Large intestine (tissue), 3 donors: Measurements from ENCODE around the gene MATN4. TPM values are rescaled to one million over a fixed set of nuclear protein-coding genes. Genes with fewer than 3 reads are reported as not detected.

Experiments
- DNase-seq, 2 donors: peaks; one replicate each; pipeline versions ENCODE4 v3.0.0 to v3.0.0-alpha.2; 2013
- H3K27ac ChIP-seq: one replicate; pipeline ENCODE4 v1.5.1; 2013; ENCODE audit warnings: low read length
- H3K27me3 ChIP-seq: 2 replicates; pipeline ENCODE4 v1.6.1; 2013; ENCODE audit warnings: low read length; ENCODE audit not compliant: control insufficient read depth, insufficient read depth
- H3K36me3 ChIP-seq: 2 replicates; pipeline ENCODE4 v1.6.1; 2013; ENCODE audit warnings: low read length; ENCODE audit not compliant: control insufficient read depth, insufficient read depth
- H3K4me1 ChIP-seq: one replicate; pipeline ENCODE4 v1.6.1; 2013; ENCODE audit warnings: low read length; ENCODE audit not compliant: control insufficient read depth, insufficient read depth
- H3K4me3 ChIP-seq: one replicate; pipeline ENCODE4 v1.5.1; 2013; ENCODE audit warnings: low read length
- H3K9me3 ChIP-seq: one replicate; pipeline ENCODE4 v1.6.1; 2013; ENCODE audit warnings: mild to moderate bottlenecking, low read depth, low read length, moderate library complexity; ENCODE audit not compliant: control insufficient read depth
- WGBS: methylation state at CpG from one replicate; pipeline ENCODE4 v1.1.5; 2013; ENCODE audit warnings: low lambda C conversion rate; ENCODE audit not compliant: insufficient coverage; 5-methylcytosine and 5-hydroxymethylcytosine counted together
- polyA plus RNA-seq: library from polyadenylated mRNA; unstranded; fragments of 120-200 nt; gene quantifications from one replicate; pipeline ENCODE4 v1.2.1, GENCODE V29; 2013

The MATN4 gene
- polyA plus RNA-seq, 1 donor: not detected

DNA sequence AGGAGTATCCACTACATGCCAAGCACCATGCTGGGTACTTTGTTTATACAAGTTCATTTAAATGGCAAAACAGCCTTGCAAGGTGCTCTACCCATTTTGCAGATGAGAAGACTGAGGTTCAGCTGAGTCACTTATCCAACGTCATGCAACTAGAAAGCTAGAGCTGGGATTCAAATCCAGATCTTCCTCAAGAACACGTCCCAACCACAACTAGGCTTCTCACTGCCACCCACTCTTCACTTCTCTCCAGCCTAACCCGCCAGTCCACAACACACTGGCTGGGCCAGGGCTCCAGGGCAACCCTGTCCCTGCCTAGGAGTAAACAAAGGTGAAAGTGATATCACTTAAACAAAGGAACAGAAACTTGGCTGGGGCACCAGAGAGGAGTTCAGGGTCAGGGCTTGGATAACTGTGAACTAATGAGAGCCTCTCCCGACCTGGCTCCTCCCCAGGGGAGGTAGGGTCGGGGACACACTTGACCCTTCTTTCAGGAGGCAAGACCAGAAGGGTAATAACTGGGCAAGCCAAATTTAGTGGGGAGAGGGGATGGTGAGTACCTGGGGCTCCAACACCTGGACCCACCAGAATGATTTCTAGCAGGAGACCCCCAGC, 32.2 kb upstream of the MATN4 start:
- no peaks in the 10 kb centered on the region for H3K9me3 ChIP-seq
- no CpG with 5 or more reads among the region's 5 CpGs for WGBS
- DNase-seq: peak in 1 of 2 donors; percentile 30
- no peak overlapping the region for H3K4me3 ChIP-seq
- H3K4me1 ChIP-seq: peaks cover 91% of the 10 kb centered on the region
- H3K27ac ChIP-seq: peak overlapping the region; percentile 96
- H3K36me3 ChIP-seq: peaks cover 14% of the 10 kb centered on the region
- no peaks in the 10 kb centered on the region for H3K27me3 ChIP-seq

DNA sequence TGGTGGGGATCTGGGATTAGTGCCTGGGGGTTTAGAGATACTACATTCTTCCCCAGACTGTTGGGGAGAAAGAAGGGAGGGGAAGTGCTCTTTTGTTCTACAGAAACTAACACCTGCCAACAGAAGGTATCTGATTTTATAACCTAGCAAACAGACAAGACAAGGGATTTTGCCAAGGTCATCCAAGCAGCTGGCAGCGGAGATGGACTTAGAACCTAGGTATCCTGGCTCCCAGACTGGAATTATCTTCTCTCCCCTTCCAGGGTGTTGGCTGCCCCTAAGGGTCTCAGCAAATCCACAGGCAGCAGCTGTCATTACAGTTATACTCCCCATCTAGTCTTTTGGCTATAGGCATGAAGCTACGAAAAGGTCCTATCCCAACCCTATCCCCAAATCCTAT, 31.7 kb upstream of the MATN4 start:
- H3K36me3 ChIP-seq: peaks cover 19% of the 10 kb centered on the region
- peak in 1 of 2 donors; percentile 15 for DNase-seq
- H3K9me3 ChIP-seq: no peaks in the 10 kb centered on the region
- H3K4me1 ChIP-seq: peaks cover 85% of the 10 kb centered on the region
- WGBS: no CpG with 5 or more reads among the region's 2 CpGs
- H3K4me3 ChIP-seq: no peak overlapping the region
- H3K27me3 ChIP-seq: no peaks in the 10 kb centered on the region
- peak overlapping the region; percentile 96 for H3K27ac ChIP-seq

DNA sequence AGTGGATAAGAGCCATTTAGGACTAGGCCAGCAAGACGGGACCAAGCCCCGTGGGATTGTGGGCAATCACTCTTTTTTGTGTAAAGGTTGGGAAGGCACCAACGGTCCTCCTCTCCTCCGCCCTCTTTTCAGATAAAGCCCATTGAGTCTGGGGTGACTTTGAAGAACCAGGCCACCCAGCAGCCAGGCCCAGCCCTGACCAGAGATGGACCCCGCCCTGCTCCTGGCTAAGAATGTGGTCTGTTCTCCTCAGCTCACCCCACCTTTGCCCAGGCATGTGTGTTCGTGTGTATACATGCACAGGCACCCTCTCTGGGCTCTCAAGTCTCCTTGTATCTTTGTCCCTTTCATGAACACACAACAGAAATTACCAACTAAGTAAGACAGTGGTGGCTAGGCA, 31.0 kb upstream of the MATN4 start:
- H3K4me1 ChIP-seq: peaks cover 78% of the 10 kb centered on the region
- no CpG with 5 or more reads among the region's 6 CpGs for WGBS
- no peaks in the 10 kb centered on the region for H3K27me3 ChIP-seq
- peak in 1 of 2 donors; percentile 48 for DNase-seq
- peak overlapping the region; percentile 53 for H3K27ac ChIP-seq
- peaks cover 21% of the 10 kb centered on the region for H3K36me3 ChIP-seq
- H3K4me3 ChIP-seq: no peak overlapping the region
- H3K9me3 ChIP-seq: no peaks in the 10 kb centered on the region

DNA sequence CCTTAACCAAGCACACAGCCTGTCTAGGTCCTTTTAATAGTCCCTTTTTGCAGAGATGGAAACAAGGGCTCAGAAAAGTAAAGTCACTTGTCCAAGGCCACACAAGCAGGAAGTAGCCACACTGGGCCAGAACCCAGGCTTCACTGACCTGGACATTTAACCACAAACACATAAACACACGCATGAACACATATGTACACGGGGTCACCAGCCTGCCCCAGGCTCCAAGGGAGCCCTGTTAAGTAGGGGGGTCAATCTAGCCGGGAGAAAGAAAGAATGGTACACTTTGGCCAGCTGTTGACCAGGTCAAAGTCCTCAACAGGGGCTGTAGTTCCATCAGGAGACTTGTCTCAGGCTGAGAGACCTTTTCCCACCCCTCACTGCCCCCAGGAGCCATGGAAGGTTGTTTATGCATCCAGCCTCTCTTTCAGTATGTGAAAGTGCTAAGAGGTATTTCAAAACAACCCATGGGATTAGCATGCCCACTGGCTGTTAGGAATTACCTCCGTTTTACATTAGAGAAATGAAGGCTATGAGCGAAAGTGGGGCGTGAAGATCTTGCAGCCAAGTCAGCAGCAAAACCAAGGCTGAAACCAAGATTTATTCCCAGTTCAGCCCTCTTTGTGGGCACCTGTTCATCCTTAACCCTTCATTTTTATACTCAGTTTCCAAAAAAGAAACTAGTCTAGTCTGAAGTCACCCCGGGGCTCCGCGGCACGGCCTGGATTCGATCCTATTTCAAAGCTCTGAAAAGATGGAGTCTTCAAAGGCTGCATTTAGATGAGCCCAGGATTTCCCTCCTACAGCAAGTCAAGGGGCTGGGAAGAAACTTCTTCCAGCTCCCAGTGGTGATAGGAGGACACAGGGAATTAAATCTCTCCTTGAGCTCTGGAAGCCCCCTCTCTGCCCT, 30.3 kb upstream of the MATN4 start:
- 40% methylated on average over 1 of the region's 11 CpGs for WGBS
- Histone ChIP-seq H3K27me3 (no peaks in the 10 kb centered on the region), H3K4me3 (no peak overlapping the region), H3K36me3 (peaks cover 21% of the 10 kb centered on the region), H3K4me1 (peaks cover 71% of the 10 kb centered on the region), H3K9me3 (no peaks in the 10 kb centered on the region), H3K27ac (peak overlapping the region; percentile 53)
- DNase-seq: no peak

DNA sequence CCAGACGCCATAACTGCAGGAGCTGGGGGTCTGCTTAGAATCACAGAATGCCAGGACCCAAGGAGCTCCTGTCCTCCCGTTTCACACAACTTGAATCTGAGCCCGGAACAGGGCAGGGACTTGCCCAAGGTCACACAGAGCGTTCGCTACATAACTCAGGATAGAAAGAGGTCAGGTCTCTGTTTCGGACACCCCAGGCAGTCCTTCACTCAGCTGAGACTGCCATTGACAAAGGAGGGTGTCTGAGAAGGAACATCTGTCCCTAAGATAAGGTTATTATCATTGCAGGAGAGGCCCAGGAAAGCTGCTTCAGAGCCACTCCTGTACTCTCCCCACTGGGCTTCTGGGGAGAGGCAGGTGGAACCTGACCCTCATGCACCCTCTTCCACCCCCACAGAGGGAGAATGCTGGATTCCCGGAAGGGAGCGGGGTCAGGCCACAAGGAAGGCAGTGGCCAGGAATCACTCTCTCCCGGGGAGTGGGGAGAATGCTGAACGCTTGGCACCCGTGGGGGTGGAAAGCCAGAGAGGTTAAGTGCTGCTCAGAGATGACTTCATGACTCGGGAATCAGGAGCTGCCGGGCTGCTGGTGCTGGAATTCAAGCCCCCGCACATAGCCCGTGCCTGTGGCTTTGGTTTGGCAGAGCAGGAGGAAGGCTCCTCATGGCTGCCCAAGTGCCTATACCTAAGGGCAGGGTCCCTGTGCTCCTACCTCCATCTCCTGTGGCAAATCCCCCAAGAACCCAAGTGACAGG, 29.4 kb upstream of the MATN4 start:
- H3K4me3 ChIP-seq: no peak overlapping the region
- no peaks in the 10 kb centered on the region for H3K27me3 ChIP-seq
- no peaks in the 10 kb centered on the region for H3K9me3 ChIP-seq
- H3K27ac ChIP-seq: peak overlapping the region; percentile 53
- peak; percentile 54 to 76 for DNase-seq
- peaks cover 29% of the 10 kb centered on the region for H3K36me3 ChIP-seq
- WGBS: 7% methylated on average over 3 of the region's 15 CpGs
- peaks cover 63% of the 10 kb centered on the region for H3K4me1 ChIP-seq

DNA sequence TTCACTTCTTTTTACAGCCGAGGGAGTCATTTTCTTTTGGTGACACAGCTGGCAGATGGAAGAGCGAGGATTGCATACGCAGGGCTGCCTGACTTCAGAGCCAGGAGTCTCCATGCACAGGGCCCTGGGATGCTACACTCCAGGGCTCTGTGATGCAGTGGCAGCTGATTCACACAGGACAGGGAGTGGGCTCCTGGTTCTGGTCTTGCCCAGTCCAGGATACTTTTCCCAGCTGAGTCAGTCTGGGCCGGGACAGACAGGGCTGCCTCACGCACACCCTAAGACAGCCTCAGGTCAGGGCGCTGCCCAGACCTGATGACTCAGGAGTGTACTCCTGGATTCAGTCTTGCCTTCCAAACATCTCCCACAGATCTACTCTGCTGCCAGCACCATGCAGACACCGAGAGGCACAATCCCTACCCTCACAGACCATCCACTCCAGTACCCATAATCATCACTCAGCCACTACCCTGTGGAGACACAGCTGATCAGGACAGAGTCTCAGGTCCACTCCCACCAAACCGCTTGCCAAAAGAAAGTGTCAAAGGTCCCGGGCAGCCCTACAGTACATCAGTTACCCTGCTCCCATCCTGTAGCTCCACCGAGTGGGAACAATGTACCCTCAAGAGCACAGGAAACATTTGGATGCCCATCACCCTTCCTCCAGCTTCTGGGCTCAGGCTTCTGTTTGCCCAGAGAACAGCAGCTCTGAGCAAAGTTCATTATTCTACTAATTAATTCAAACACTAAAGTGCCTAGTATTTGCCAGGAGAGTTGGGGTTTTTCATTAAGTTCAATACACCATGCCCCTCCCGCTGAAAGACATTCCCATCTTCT, 28.6 kb upstream of the MATN4 start:
- no peak overlapping the region for H3K4me3 ChIP-seq
- no peaks in the 10 kb centered on the region for H3K9me3 ChIP-seq
- H3K27me3 ChIP-seq: no peaks in the 10 kb centered on the region
- H3K36me3 ChIP-seq: peaks cover 33% of the 10 kb centered on the region
- H3K27ac ChIP-seq: peak overlapping the region; percentile 53
- peaks cover 56% of the 10 kb centered on the region for H3K4me1 ChIP-seq
- WGBS: no CpG with 5 or more reads among the region's 11 CpGs
- peak; percentile 55 to 60 for DNase-seq

DNA sequence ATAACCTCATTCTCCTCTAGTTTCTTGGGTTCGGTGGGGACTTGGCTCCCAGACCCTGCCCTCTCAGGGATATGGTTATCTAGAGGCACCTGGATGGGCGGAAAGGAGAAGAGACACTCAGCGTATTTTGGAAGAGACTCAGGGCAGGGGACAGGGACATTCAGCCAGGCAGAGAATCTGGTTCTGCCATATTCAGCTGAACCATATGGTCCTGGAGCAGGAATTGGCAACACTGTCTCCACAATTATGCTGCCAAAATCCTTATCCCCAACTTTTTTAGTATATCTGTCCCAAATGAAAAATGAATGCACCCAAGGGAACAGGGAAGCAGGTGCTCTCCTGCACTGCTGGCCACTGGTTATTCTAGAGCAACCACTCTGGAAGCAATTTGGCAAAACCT, 22.4 kb upstream of the MATN4 start:
- Histone ChIP-seq H3K27ac (no peak overlapping the region), H3K4me1 (no peaks in the 10 kb centered on the region), H3K9me3 (no peaks in the 10 kb centered on the region), H3K27me3 (no peaks in the 10 kb centered on the region), H3K36me3 (peaks cover 76% of the 10 kb centered on the region), H3K4me3 (no peak overlapping the region)
- DNase-seq: no peak
- no CpG with 5 or more reads among the region's 3 CpGs for WGBS

DNA sequence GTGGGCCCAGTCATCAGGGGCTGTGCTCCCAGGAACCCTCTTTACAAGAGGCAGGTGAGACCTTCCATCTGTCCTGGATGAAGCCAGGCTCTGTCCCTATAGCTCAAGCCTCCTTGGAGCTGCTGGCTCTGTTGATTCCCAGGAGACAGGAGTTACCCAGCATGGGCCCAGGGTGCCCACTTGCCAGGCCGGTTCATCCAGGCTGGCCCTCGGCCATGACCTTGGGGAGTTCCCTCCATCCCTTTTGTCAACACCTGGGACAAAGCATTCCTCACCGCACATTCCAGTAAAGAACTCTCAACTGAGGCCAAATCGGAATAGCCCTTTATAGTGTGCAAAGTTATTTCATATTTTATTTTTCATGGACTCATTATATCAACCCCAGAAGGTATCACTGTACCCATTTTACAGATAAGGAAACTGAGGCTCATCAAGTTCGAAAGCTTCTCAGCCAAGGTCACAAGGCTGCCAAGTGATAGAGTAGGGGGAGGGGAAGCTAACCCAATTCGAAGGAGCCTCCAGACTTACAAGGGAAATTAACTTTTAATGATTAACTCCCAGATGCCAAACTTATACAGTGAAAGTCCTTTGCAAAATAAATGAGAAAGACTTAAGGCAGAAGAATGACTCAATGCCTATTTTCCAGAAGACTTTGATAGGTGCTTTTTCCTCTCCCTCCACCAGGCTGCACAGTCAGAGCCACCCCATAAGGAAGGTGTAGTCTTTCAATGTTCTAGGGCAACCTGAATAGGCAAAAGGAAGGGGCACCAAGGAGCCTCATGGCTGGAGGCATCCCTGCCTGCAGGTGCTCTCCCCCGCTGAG, 21.6 kb upstream of the MATN4 start:
- WGBS: no CpG with 5 or more reads among the region's 7 CpGs
- Histone ChIP-seq H3K36me3 (peaks cover 73% of the 10 kb centered on the region), H3K4me3 (no peak overlapping the region), H3K27ac (no peak overlapping the region), H3K9me3 (no peaks in the 10 kb centered on the region), H3K4me1 (no peaks in the 10 kb centered on the region), H3K27me3 (no peaks in the 10 kb centered on the region)
- no peak for DNase-seq

DNA sequence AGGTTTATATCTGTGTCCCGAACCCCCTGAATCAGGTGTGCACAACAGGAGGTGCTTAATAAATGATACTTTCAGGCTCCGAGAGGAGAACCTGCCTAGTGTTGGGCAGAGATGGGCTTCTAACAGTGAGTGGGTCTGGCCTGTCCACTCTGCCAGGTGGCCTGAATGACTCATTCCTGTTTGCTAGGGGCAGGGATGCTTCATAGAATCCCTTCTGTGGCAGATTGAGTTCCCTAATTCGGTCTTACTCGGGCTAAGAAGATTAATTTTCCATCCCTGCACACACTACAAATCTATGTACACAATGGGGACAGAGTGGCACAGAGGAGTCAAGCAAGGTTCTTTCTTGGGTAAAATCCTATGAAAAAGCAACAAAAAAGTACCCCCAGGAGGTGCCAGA, 20.4 kb upstream of the MATN4 start:
- Histone ChIP-seq H3K4me1 (no peaks in the 10 kb centered on the region), H3K36me3 (peaks cover 75% of the 10 kb centered on the region), H3K27ac (no peak overlapping the region), H3K4me3 (no peak overlapping the region), H3K9me3 (no peaks in the 10 kb centered on the region), H3K27me3 (no peaks in the 10 kb centered on the region)
- no CpG with 5 or more reads among the region's 4 CpGs for WGBS
- DNase-seq: no peak
